ENCODE data around the gene LPP. TPM values are rescaled to one million over a fixed set of nuclear protein-coding genes. Genes with fewer than 3 reads are reported as not detected.

Gene LPP
- total and polyA plus RNA-seq, 2 of the 13 experiments (the other 11 are each of a cell fraction or from before 2014, with no cell fraction given), result 19.2 to 29.9 TPM

DNA sequence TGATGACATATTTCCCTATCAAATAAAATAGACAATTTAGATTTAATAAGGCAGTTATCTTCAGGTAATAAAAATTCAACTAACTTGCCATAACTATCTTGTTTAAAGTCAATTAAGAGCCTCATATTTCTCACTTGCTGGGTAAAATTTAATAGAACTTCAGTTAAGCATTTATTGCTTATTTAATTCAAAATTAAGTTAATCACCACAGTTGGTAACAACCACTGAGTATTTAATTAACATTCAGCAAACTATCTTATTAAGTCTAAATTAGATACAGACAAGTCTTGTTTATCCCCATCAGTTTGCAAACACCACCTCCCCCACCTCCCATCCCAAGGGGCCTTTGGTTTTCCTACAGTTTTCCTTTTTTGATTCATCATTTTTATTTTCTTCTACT lies 14.7 kb downstream of the LPP start:
- H2AFZ ChIP-seq (ENCODE audit: low read length), result no peak overlapping the region
- H3K4me1 ChIP-seq (ENCODE audit: insufficient read depth, low read length), result peaks cover 98% of the 10 kb centered on the region
- ATAC-seq, result no peak
- no peak for TF ChIP-seq PCBP1 (IDR thresholded peaks at IDR 0.05; ENCODE audit: borderline replicate concordance, low read depth, low read length)
- no peak for TF ChIP-seq MIER2 (CRISPR knock-in tag; IDR thresholded peaks at IDR 0.05)
- TF ChIP-seq, protein P1, sequence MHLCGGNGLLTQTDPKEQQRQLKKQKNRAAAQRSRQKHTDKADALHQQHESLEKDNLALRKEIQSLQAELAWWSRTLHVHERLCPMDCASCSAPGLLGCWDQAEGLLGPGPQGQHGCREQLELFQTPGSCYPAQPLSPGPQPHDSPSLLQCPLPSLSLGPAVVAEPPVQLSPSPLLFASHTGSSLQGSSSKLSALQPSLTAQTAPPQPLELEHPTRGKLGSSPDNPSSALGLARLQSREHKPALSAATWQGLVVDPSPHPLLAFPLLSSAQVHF (CRISPR knock-in tag; IDR thresholded peaks at IDR 0.05), result no peak
- TF ChIP-seq, protein P2, sequence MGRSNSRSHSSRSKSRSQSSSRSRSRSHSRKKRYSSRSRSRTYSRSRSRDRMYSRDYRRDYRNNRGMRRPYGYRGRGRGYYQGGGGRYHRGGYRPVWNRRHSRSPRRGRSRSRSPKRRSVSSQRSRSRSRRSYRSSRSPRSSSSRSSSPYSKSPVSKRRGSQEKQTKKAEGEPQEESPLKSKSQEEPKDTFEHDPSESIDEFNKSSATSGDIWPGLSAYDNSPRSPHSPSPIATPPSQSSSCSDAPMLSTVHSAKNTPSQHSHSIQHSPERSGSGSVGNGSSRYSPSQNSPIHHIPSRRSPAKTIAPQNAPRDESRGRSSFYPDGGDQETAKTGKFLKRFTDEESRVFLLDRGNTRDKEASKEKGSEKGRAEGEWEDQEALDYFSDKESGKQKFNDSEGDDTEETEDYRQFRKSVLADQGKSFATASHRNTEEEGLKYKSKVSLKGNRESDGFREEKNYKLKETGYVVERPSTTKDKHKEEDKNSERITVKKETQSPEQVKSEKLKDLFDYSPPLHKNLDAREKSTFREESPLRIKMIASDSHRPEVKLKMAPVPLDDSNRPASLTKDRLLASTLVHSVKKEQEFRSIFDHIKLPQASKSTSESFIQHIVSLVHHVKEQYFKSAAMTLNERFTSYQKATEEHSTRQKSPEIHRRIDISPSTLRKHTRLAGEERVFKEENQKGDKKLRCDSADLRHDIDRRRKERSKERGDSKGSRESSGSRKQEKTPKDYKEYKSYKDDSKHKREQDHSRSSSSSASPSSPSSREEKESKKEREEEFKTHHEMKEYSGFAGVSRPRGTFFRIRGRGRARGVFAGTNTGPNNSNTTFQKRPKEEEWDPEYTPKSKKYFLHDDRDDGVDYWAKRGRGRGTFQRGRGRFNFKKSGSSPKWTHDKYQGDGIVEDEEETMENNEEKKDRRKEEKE (IDR thresholded peaks at IDR 0.05), result no peak
- no peaks in the 10 kb centered on the region for H3K9me3 ChIP-seq (ENCODE audit: low read length)
- POLR2A ChIA-PET, result no interaction called here
- in situ Hi-C loops (cut with HindIII; ENCODE audit: extremely low pct_ligation_motif_present, low pct_unique_long_range_greater_than_20kb), result no loop called here
- H3K9ac ChIP-seq (ENCODE audit: insufficient read depth, low read depth, low read length), result no peak overlapping the region
- intact Hi-C loops (cut with micrococcal nuclease; ENCODE audit: unreplicated experiment), result no loop called here
- H3K4me3 ChIP-seq (replicated peaks in 1 of 3; ENCODE audit: insufficient read depth in 1 of 3, low read depth in 2 of 3, low read length in 3 of 3), result no peak overlapping the region
- DNase-seq (ENCODE audit: low spot score), result no peak
- H3K79me2 ChIP-seq (ENCODE audit: insufficient read depth, low read length), result peaks cover 92% of the 10 kb centered on the region
- H3K4me2 ChIP-seq (ENCODE audit: low read depth, low read length), result no peak overlapping the region
- no peak for FAIRE-seq
- no peaks in the 10 kb centered on the region for H3K27me3 ChIP-seq (ENCODE audit: control insufficient read depth in 1 of 2, insufficient read depth in 2 of 2, low read length in 2 of 2)
- H4K20me1 ChIP-seq (ENCODE audit: insufficient read depth, low read length), result no peaks in the 10 kb centered on the region
- H3K27ac ChIP-seq (ENCODE audit: extremely low read length, insufficient read depth, low read length), result peak overlapping the region; percentile 83
- H3K36me3 ChIP-seq (replicated peaks in 1 of 2; ENCODE audit: control insufficient read depth in 1 of 2, insufficient read depth in 2 of 2, low read length in 2 of 2), result no peaks in the 10 kb centered on the region
- CTCF ChIA-PET (ENCODE audit: low intra/inter-chr PET ratio, low total read pairs), result no interaction called here
- BruUV-seq (replicated peaks), result no TSS peak
